HG03139 (cell line): ENCODE results near the gene MXD4.

Experiments
- ATAC-seq: cut with Tn5 transposase; IDR thresholded peaks from one replicate; pipeline ENCODE4 v1.9.1; 2021; ENCODE audit not compliant: unreplicated experiment

Gene MXD4

GRCh38 chr4:2251795-2252529, 9.9 kb downstream of the MXD4 start:
- no peak for ATAC-seq

- ATAC-seq, result no peak
These were observed 10.7 kb downstream of the MXD4 start for GRCh38 chr4:2251073-2251794.

GRCh38 chr4:2250357-2251072, 11.4 kb downstream of the MXD4 start:
- ATAC-seq, result no peak

- no peak for ATAC-seq
These were observed 12.2 kb downstream of the MXD4 start for GRCh38 chr4:2249526-2250356.

GRCh38 chr4:2248821-2249261, 13.1 kb downstream of the MXD4 start:
- no peak for ATAC-seq

- no peak for ATAC-seq
These were observed 13.7 kb downstream of the MXD4 start for GRCh38 chr4:2248044-2248780.

GRCh38 chr4:2247128-2248043, 14.5 kb downstream of the MXD4 start:
- no peak for ATAC-seq

- no peak for ATAC-seq
These were observed 15.4 kb downstream of the MXD4 start for GRCh38 chr4:2246384-2247127.

GRCh38 chr4:2245787-2246275, 16.1 kb downstream of the MXD4 start:
- ATAC-seq, result no peak

GRCh38 chr4:2245057-2245786, 16.7 kb downstream of the MXD4 start:
- ATAC-seq, result no peak

GRCh38 chr4:2243681-2244380, 18.1 kb downstream of the MXD4 start:
- no peak for ATAC-seq

GRCh38 chr4:2241410-2242353, 20.2 kb downstream of the MXD4 start, which contains the start of the genes HAUS3 and POLN:
Gene HAUS3, minus strand, starts transcription at chr4:2242121. Its CDS starts 1,175 bp downstream, at chr4:2240946.
Gene POLN, minus strand, starts transcription at chr4:2242121. Its CDS starts 12,890 bp downstream, at chr4:2229231.
- ATAC-seq, result peak; percentile 83

- ATAC-seq, result no peak
These were observed 20.9 kb downstream of the MXD4 start for GRCh38 chr4:2241003-2241402.

GRCh38 chr4:2236944-2237666, 24.8 kb downstream of the MXD4 start:
- no peak for ATAC-seq

- ATAC-seq, result no peak
These were observed 30.8 kb downstream of the MXD4 start for GRCh38 chr4:2231082-2231481.
